DND-41 (cell line): ENCODE data around the gene CLNK.

Source experiments
- ATAC-seq: fragments of 200-7000 bp; cut with Tn5 transposase; 3 replicates; pipeline ENCODE4 v1.9.1; 2021; ENCODE audit warnings: low read depth; ENCODE audit not compliant: insufficient read depth
- DNase-seq: peaks from one replicate; pipeline ENCODE4 v3.0.0-alpha.2; 2020
- H2AFZ ChIP-seq: 2 replicates; pipeline ENCODE4 v1.6.0; 2012; ENCODE audit warnings: low read depth, low read length
- H3K27ac ChIP-seq: 2 replicates; pipeline ENCODE4 v1.5.1; 2012; ENCODE audit warnings: low read length, inconsistent platforms
- H3K27me3 ChIP-seq: fragments of 200-600 bp; sonication (generic); 2 replicates; pipeline ENCODE4 v1.6.0; 2012; ENCODE audit warnings: low read length, mild to moderate bottlenecking, inconsistent platforms; ENCODE audit not compliant: insufficient read depth, poor library complexity
- H3K36me3 ChIP-seq: 2 replicates; pipeline ENCODE4 v1.5.1; 2012; ENCODE audit warnings: low read length, inconsistent platforms; ENCODE audit not compliant: insufficient read depth
- H3K4me1 ChIP-seq: 2 replicates; pipeline ENCODE4 v1.5.1; 2012; ENCODE audit warnings: mild to moderate bottlenecking, low read length; ENCODE audit not compliant: insufficient read depth
- H3K4me2 ChIP-seq: 2 replicates; pipeline ENCODE4 v1.6.0; 2012; ENCODE audit warnings: mild to moderate bottlenecking, moderate library complexity, low read length, inconsistent platforms; ENCODE audit not compliant: insufficient read depth
- H3K4me3 ChIP-seq, 2 experiments: fragments of 200-600 bp in 1 of 2; shearing (Covaris generic) in 1 of 2; 2 replicates each; pipeline ENCODE4 v1.5.1; 2012 to 2016; ENCODE audit warnings: inconsistent platforms in 2 of 2, low read length in 2 of 2, mild to moderate bottlenecking in 2 of 2, low read depth in 1 of 2, moderate library complexity in 1 of 2
- H3K79me2 ChIP-seq: 2 replicates; pipeline ENCODE4 v1.6.0; 2012; ENCODE audit warnings: low read length, inconsistent platforms; ENCODE audit not compliant: insufficient read depth
- H3K9ac ChIP-seq: 2 replicates; pipeline ENCODE4 v1.6.0; 2012; ENCODE audit warnings: low read depth, mild to moderate bottlenecking, inconsistent platforms, low read length, moderate library complexity
- H3K9me3 ChIP-seq: 2 replicates; pipeline ENCODE4 v1.5.1; 2012; ENCODE audit warnings: low read length, moderate library complexity, mild to moderate bottlenecking, inconsistent platforms; ENCODE audit not compliant: insufficient read depth, severe bottlenecking
- H4K20me1 ChIP-seq: 2 replicates; pipeline ENCODE4 v1.6.0; 2012; ENCODE audit warnings: low read length; ENCODE audit not compliant: insufficient read depth
- EZH2 ChIP-seq: IDR thresholded peaks from 3 replicates; pipeline ENCODE4 v1.6.1; 2012; ENCODE audit warnings: borderline replicate concordance, low read depth, mild to moderate bottlenecking, moderate library complexity, low read length, inconsistent platforms; ENCODE audit not compliant: severe bottlenecking
- TF ChIP-seq, protein P1 (sequence below): IDR thresholded peaks from 2 replicates; pipeline ENCODE4 v1.5.1; 2012; ENCODE audit warnings: borderline replicate concordance, low read length, moderate library complexity, mild to moderate bottlenecking; ENCODE audit not compliant: poor library complexity, severe bottlenecking; ENCODE audit errors: extremely low read depth

CLNK gene

DNA sequence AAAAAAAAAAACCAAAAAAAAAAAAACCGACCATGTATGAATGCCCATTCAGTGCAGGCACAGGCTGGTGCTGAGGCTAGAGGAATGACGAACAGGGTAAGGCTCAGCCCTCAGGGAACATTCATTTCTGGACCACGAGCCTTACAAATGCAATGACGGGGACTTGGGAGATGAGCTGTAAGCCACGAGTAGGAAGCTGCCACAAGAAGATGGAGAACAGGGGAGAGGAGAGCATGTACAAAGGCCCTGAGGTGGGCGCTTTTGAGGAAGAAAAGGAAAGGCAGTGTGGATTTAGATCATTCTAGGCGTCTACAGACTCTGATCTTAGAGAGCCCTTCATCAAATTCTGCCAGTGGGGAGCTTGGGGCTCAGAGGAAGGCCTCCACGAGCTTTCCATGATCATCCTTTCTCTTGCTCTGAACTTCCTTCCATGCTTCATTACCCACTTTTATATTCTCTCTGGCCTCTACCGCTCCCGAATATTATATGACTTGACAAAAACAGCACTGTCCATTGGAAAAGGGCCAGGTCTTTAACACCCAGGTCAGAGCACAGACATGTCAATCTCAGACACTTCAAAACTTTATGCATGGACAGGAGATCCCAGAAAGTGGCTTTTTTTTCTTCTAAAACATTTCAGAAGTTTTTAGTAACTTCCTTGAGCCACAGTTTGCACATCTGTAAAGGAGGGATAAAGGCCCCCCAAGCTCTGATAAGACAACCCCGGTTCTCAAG is 224.1 kb downstream of the CLNK start:
- H3K9ac ChIP-seq, result no peak overlapping the region

DNA sequence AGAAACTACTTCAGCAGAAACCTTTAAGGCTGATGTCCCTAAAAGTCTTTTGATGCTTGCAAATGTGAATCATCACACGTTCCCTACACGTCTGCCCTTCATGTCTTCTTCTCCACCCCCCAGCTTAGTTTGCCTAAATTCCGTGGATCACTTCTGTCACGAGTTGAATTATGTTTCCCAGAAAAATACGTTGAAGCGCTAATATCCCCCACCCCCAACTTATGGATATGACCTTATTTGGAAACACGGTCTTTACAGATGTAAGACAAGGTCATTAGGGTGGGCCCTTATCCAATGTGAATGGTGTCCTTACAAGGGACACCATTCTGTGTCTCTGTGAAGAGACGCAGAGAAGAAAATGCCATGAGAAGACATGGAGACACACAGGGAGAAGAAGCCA is 225.3 kb downstream of the CLNK start:
- no peak overlapping the region for H3K27ac ChIP-seq
- no peak overlapping the region for H3K4me3 ChIP-seq
- no peak overlapping the region for H2AFZ ChIP-seq
- ATAC-seq (no peak), DNase-seq (no peak)
- H4K20me1 ChIP-seq, result no peaks in the 10 kb centered on the region
- H3K4me1 ChIP-seq, result no peaks in the 10 kb centered on the region
- no peak for TF ChIP-seq EZH2
- TF ChIP-seq, protein P1, sequence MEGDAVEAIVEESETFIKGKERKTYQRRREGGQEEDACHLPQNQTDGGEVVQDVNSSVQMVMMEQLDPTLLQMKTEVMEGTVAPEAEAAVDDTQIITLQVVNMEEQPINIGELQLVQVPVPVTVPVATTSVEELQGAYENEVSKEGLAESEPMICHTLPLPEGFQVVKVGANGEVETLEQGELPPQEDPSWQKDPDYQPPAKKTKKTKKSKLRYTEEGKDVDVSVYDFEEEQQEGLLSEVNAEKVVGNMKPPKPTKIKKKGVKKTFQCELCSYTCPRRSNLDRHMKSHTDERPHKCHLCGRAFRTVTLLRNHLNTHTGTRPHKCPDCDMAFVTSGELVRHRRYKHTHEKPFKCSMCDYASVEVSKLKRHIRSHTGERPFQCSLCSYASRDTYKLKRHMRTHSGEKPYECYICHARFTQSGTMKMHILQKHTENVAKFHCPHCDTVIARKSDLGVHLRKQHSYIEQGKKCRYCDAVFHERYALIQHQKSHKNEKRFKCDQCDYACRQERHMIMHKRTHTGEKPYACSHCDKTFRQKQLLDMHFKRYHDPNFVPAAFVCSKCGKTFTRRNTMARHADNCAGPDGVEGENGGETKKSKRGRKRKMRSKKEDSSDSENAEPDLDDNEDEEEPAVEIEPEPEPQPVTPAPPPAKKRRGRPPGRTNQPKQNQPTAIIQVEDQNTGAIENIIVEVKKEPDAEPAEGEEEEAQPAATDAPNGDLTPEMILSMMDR, result no peak
- H3K9ac ChIP-seq, result no peak overlapping the region
- no peaks in the 10 kb centered on the region for H3K9me3 ChIP-seq
- no peak overlapping the region for H3K4me2 ChIP-seq
- H3K27me3 ChIP-seq, result no peaks in the 10 kb centered on the region
- no peaks in the 10 kb centered on the region for H3K79me2 ChIP-seq
- no peaks in the 10 kb centered on the region for H3K36me3 ChIP-seq

More for the DNA sequence above, 224.1 kb downstream of the CLNK start:
- no peak overlapping the region for H3K27ac ChIP-seq
- DNase-seq, result no peak
- no peaks in the 10 kb centered on the region for H3K9me3 ChIP-seq
- no peaks in the 10 kb centered on the region for H4K20me1 ChIP-seq
- H3K36me3 ChIP-seq, result no peaks in the 10 kb centered on the region
- H2AFZ ChIP-seq, result no peak overlapping the region
- H3K4me2 ChIP-seq, result no peak overlapping the region
- H3K27me3 ChIP-seq, result no peaks in the 10 kb centered on the region
- ATAC-seq, result no peak
- H3K79me2 ChIP-seq, result no peaks in the 10 kb centered on the region
- H3K4me1 ChIP-seq, result no peaks in the 10 kb centered on the region
- no peak for TF ChIP-seq EZH2
- TF ChIP-seq, protein P1, result no peak
- no peak overlapping the region for H3K4me3 ChIP-seq

DNA sequence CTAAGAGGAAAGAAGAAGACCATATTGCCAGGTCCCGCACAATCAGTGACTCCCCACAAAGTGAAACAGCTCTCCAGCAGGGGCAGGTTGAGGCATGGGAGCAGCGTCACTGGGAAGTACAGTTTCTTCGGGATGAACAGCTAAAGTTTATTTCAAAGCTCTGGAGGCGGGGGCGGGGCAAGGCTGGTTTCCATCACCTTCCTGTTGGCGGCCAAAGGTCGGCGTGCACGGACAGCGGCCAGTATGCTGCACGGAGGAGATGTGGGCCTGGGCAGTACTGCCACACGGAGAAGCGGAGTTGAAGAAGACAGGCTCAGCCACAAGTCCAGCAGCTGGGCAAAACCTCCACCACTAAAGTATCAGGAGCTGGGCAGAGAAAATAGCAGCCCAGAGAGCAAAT is 226.4 kb downstream of the CLNK start:
- H3K27ac ChIP-seq, result no peak overlapping the region
- no peak for ATAC-seq
- no peak overlapping the region for H2AFZ ChIP-seq
- TF ChIP-seq, protein P1, result no peak
- TF ChIP-seq EZH2, result no peak
- no peak for DNase-seq
- no peaks in the 10 kb centered on the region for H3K79me2 ChIP-seq
- H3K4me3 ChIP-seq, result no peak overlapping the region
- no peak overlapping the region for H3K9ac ChIP-seq
- no peaks in the 10 kb centered on the region for H3K9me3 ChIP-seq
- H4K20me1 ChIP-seq, result no peaks in the 10 kb centered on the region
- H3K27me3 ChIP-seq, result no peaks in the 10 kb centered on the region
- no peak overlapping the region for H3K4me2 ChIP-seq
- no peaks in the 10 kb centered on the region for H3K36me3 ChIP-seq
- no peaks in the 10 kb centered on the region for H3K4me1 ChIP-seq
